Mucosa of stomach (tissue), 1 donor: Measurements from ENCODE around the gene NOL6.
A peak's percentile ranks its signal among the peaks of the same experiment; 100 is the strongest.
"Not testable (repeated sequence)": the region's sequence is repeated elsewhere in the genome, so short reads cannot be mapped to it uniquely, and the experiment has no call there.

ENCODE experiments used
- H3K27me3 ChIP-seq: one replicate; pipeline ENCODE4 v1.7.0; 2013; ENCODE audit warnings: mild to moderate bottlenecking, low read length; ENCODE audit not compliant: control insufficient read depth, insufficient read depth
- H3K36me3 ChIP-seq: one replicate; pipeline ENCODE4 v1.7.0; 2013; ENCODE audit warnings: low read length; ENCODE audit not compliant: control insufficient read depth, insufficient read depth
- H3K4me1 ChIP-seq: one replicate; pipeline ENCODE4 v1.7.0; 2013; ENCODE audit warnings: mild to moderate bottlenecking, low read length; ENCODE audit not compliant: control insufficient read depth, insufficient read depth
- H3K4me3 ChIP-seq: one replicate; pipeline ENCODE4 v1.7.0; 2013; ENCODE audit warnings: low read length
- H3K9ac ChIP-seq: one replicate; pipeline ENCODE4 v1.7.0; 2013; ENCODE audit warnings: mild to moderate bottlenecking, low read length, moderate library complexity
- H3K9me3 ChIP-seq: one replicate; pipeline ENCODE4 v1.7.0; 2013; ENCODE audit warnings: mild to moderate bottlenecking, low read length, moderate library complexity; ENCODE audit not compliant: control insufficient read depth
- donor health status: Pancreatic carcinoma.

The NOL6 gene

GRCh38 chr9:33458444-33458843 is 15.3 kb downstream of the NOL6 start:
- Histone ChIP-seq H3K27me3 (no peaks in the 10 kb centered on the region), H3K4me1 (peaks cover 20% of the 10 kb centered on the region), H3K4me3 (no peak overlapping the region), H3K36me3 (peaks cover 15% of the 10 kb centered on the region), H3K9me3 (no peaks in the 10 kb centered on the region), H3K9ac (peak overlapping the region; percentile 8)

GRCh38 chr9:33455945-33456344 is 17.8 kb downstream of the NOL6 start:
- no peaks in the 10 kb centered on the region for H3K27me3 ChIP-seq
- H3K36me3 ChIP-seq: no peaks in the 10 kb centered on the region
- peaks cover 31% of the 10 kb centered on the region for H3K4me1 ChIP-seq
- H3K9ac ChIP-seq: no peak overlapping the region
- no peaks in the 10 kb centered on the region for H3K9me3 ChIP-seq
- no peak overlapping the region for H3K4me3 ChIP-seq

GRCh38 chr9:33455456-33455855 is 18.3 kb downstream of the NOL6 start:
- not testable (repeated sequence) for H3K4me3 ChIP-seq, H3K9ac ChIP-seq, H3K27me3 ChIP-seq, H3K36me3 ChIP-seq, H3K9me3 ChIP-seq
- peaks cover 31% of the 10 kb centered on the region for H3K4me1 ChIP-seq

GRCh38 chr9:33454661-33455026 is 19.1 kb downstream of the NOL6 start:
- H3K4me1 ChIP-seq: peaks cover 31% of the 10 kb centered on the region
- H3K4me3 ChIP-seq, H3K9me3 ChIP-seq, H3K9ac ChIP-seq, H3K36me3 ChIP-seq, H3K27me3 ChIP-seq: not testable (repeated sequence)

- Histone ChIP-seq H3K4me3 (no peak overlapping the region), H3K9ac (no peak overlapping the region), H3K4me1 (peaks cover 30% of the 10 kb centered on the region), H3K36me3 (no peaks in the 10 kb centered on the region), H3K27me3 (no peaks in the 10 kb centered on the region), H3K9me3 (no peaks in the 10 kb centered on the region)
Measured at GRCh38 chr9:33453999-33454660, 19.6 kb downstream of the NOL6 start.

- no peaks in the 10 kb centered on the region for H3K9me3 ChIP-seq
- no peaks in the 10 kb centered on the region for H3K27me3 ChIP-seq
- H3K4me3 ChIP-seq: no peak overlapping the region
- no peaks in the 10 kb centered on the region for H3K36me3 ChIP-seq
- peaks cover 23% of the 10 kb centered on the region for H3K4me1 ChIP-seq
- H3K9ac ChIP-seq: no peak overlapping the region
Measured at GRCh38 chr9:33453286-33453860, 20.4 kb downstream of the NOL6 start.

GRCh38 chr9:33452828-33453271 is 20.9 kb downstream of the NOL6 start:
- Histone ChIP-seq H3K4me3 (no peak overlapping the region), H3K27me3 (no peaks in the 10 kb centered on the region), H3K9ac (no peak overlapping the region), H3K4me1 (peaks cover 24% of the 10 kb centered on the region), H3K9me3 (no peaks in the 10 kb centered on the region), H3K36me3 (no peaks in the 10 kb centered on the region)

GRCh38 chr9:33450621-33451146 is 23.0 kb downstream of the NOL6 start:
- Histone ChIP-seq H3K4me3 (no peak overlapping the region), H3K9me3 (no peaks in the 10 kb centered on the region), H3K4me1 (peaks cover 46% of the 10 kb centered on the region), H3K9ac (no peak overlapping the region), H3K27me3 (no peaks in the 10 kb centered on the region), H3K36me3 (no peaks in the 10 kb centered on the region)

GRCh38 chr9:33449715-33450114 is 24.0 kb downstream of the NOL6 start:
- no peaks in the 10 kb centered on the region for H3K9me3 ChIP-seq
- H3K4me1 ChIP-seq: peaks cover 55% of the 10 kb centered on the region
- no peaks in the 10 kb centered on the region for H3K27me3 ChIP-seq
- no peaks in the 10 kb centered on the region for H3K36me3 ChIP-seq
- H3K9ac ChIP-seq: no peak overlapping the region
- no peak overlapping the region for H3K4me3 ChIP-seq

- Histone ChIP-seq H3K4me3 (peak overlapping the region; percentile 12), H3K4me1 (peaks cover 50% of the 10 kb centered on the region), H3K9me3 (no peaks in the 10 kb centered on the region), H3K36me3 (no peaks in the 10 kb centered on the region), H3K27me3 (no peaks in the 10 kb centered on the region), H3K9ac (peak overlapping the region; percentile 63)
Measured at GRCh38 chr9:33447799-33448553, 25.7 kb downstream of the NOL6 start.

- Histone ChIP-seq H3K4me1 (peaks cover 45% of the 10 kb centered on the region), H3K9ac (peak within 1 kb of the TSS; percentile 63), H3K9me3 (no peaks in the 10 kb centered on the region), H3K4me3 (peak within 1 kb of the TSS; percentile 12), H3K27me3 (no peaks in the 10 kb centered on the region), H3K36me3 (no peaks in the 10 kb centered on the region)
Measured at GRCh38 chr9:33446946-33447798, 26.6 kb downstream of the NOL6 start, which contains the start of gene AQP3. AQP3 (minus strand) TSS chr9:33447593; CDS start chr9:33447530, 63 bp downstream.
